HUES6 (cell line): ENCODE results near the gene TMEM174.

ENCODE experiments used
- H3K27ac ChIP-seq: 2 replicates; pipeline ENCODE4 v1.7.0; 2013; ENCODE audit warnings: low read depth, mild to moderate bottlenecking, low read length, inconsistent platforms
- H3K27me3 ChIP-seq: 2 replicates; pipeline ENCODE4 v1.6.1; 2013; ENCODE audit warnings: low read length; ENCODE audit not compliant: control insufficient read depth, insufficient read depth
- H3K36me3 ChIP-seq: 2 replicates; pipeline ENCODE4 v1.6.1; 2013; ENCODE audit warnings: low read length; ENCODE audit not compliant: control insufficient read depth, insufficient read depth
- H3K4me1 ChIP-seq: 2 replicates; pipeline ENCODE4 v1.6.1; 2013; ENCODE audit warnings: low read length; ENCODE audit not compliant: control insufficient read depth, insufficient read depth
- H3K4me3 ChIP-seq: 2 replicates; pipeline ENCODE4 v1.5.1; 2013; ENCODE audit warnings: low read depth, low read length
- H3K9ac ChIP-seq: one replicate; pipeline ENCODE4 v1.6.1; 2013; ENCODE audit warnings: mild to moderate bottlenecking, low read length
- H3K9me3 ChIP-seq: 2 replicates; pipeline ENCODE4 v1.6.1; 2013; ENCODE audit warnings: low read depth, low read length; ENCODE audit not compliant: control insufficient read depth, insufficient read depth

The TMEM174 gene

GRCh38 chr5:73137563-73138530 is 35.1 kb upstream of the TMEM174 start:
- Histone ChIP-seq H3K36me3 (no peaks in the 10 kb centered on the region), H3K9ac (no peak overlapping the region), H3K27ac (no peak overlapping the region), H3K4me3 (no peak overlapping the region), H3K27me3 (0 out of 2 replicates have a peak, but pooled peaks cover 3% of the 10 kb centered on the region), H3K9me3 (no peaks in the 10 kb centered on the region), H3K4me1 (peaks cover 18% of the 10 kb centered on the region)

GRCh38 chr5:73139485-73139884 is 33.5 kb upstream of the TMEM174 start:
- H3K9me3 ChIP-seq: no peaks in the 10 kb centered on the region
- H3K36me3 ChIP-seq: no peaks in the 10 kb centered on the region
- no peak overlapping the region for H3K9ac ChIP-seq
- no peak overlapping the region for H3K27ac ChIP-seq
- peaks cover 18% of the 10 kb centered on the region for H3K4me1 ChIP-seq
- 0 out of 2 replicates have a peak, but pooled peaks cover 3% of the 10 kb centered on the region for H3K27me3 ChIP-seq
- no peak overlapping the region for H3K4me3 ChIP-seq

- H3K27ac ChIP-seq: no peak overlapping the region
- no peaks in the 10 kb centered on the region for H3K9me3 ChIP-seq
- H3K4me3 ChIP-seq: no peak overlapping the region
- H3K36me3 ChIP-seq: no peaks in the 10 kb centered on the region
- H3K9ac ChIP-seq: no peak overlapping the region
- H3K27me3 ChIP-seq: 0 out of 2 replicates have a peak, but pooled peaks cover 3% of the 10 kb centered on the region
- peaks cover 11% of the 10 kb centered on the region for H3K4me1 ChIP-seq
Measured at GRCh38 chr5:73140801-73141200, 32.2 kb upstream of the TMEM174 start.

GRCh38 chr5:73142035-73142434 is 31.0 kb upstream of the TMEM174 start:
- H3K4me1 ChIP-seq: no peaks in the 10 kb centered on the region
- H3K27me3 ChIP-seq: no peaks in the 10 kb centered on the region
- no peaks in the 10 kb centered on the region for H3K36me3 ChIP-seq
- no peaks in the 10 kb centered on the region for H3K9me3 ChIP-seq
- no peak overlapping the region for H3K4me3 ChIP-seq
- H3K27ac ChIP-seq: no peak overlapping the region
- no peak overlapping the region for H3K9ac ChIP-seq

GRCh38 chr5:73143716-73144115 is 29.3 kb upstream of the TMEM174 start:
- H3K4me3 ChIP-seq: no peak overlapping the region
- no peaks in the 10 kb centered on the region for H3K36me3 ChIP-seq
- H3K9me3 ChIP-seq: no peaks in the 10 kb centered on the region
- no peak overlapping the region for H3K27ac ChIP-seq
- no peak overlapping the region for H3K9ac ChIP-seq
- no peaks in the 10 kb centered on the region for H3K4me1 ChIP-seq
- no peaks in the 10 kb centered on the region for H3K27me3 ChIP-seq

- no peak overlapping the region for H3K27ac ChIP-seq
- H3K9me3 ChIP-seq: no peaks in the 10 kb centered on the region
- no peak overlapping the region for H3K4me3 ChIP-seq
- H3K4me1 ChIP-seq: no peaks in the 10 kb centered on the region
- no peaks in the 10 kb centered on the region for H3K27me3 ChIP-seq
- H3K36me3 ChIP-seq: no peaks in the 10 kb centered on the region
- no peak overlapping the region for H3K9ac ChIP-seq
Measured at GRCh38 chr5:73149540-73149939, 23.5 kb upstream of the TMEM174 start.

GRCh38 chr5:73150876-73151275 is 22.1 kb upstream of the TMEM174 start:
- Histone ChIP-seq H3K27ac (no peak overlapping the region), H3K9ac (no peak overlapping the region), H3K4me1 (peaks cover 6% of the 10 kb centered on the region; the same call in 1 of the 2 replicates), H3K27me3 (no peaks in the 10 kb centered on the region), H3K4me3 (no peak overlapping the region), H3K36me3 (no peaks in the 10 kb centered on the region), H3K9me3 (no peaks in the 10 kb centered on the region)

GRCh38 chr5:73151766-73152410 is 21.1 kb upstream of the TMEM174 start:
- Histone ChIP-seq H3K9me3 (no peaks in the 10 kb centered on the region), H3K4me1 (peaks cover 6% of the 10 kb centered on the region; the same call in 1 of the 2 replicates), H3K36me3 (no peaks in the 10 kb centered on the region), H3K27me3 (no peaks in the 10 kb centered on the region), H3K27ac (no peak overlapping the region), H3K4me3 (no peak overlapping the region), H3K9ac (no peak overlapping the region)

- Histone ChIP-seq H3K27ac (no peak overlapping the region), H3K36me3 (no peaks in the 10 kb centered on the region), H3K4me3 (no peak overlapping the region), H3K9ac (no peak overlapping the region), H3K27me3 (no peaks in the 10 kb centered on the region), H3K9me3 (no peaks in the 10 kb centered on the region), H3K4me1 (peaks cover 6% of the 10 kb centered on the region; the same call in 1 of the 2 replicates)
Measured at GRCh38 chr5:73152411-73153388, 20.3 kb upstream of the TMEM174 start.

- Histone ChIP-seq H3K4me1 (peaks cover 6% of the 10 kb centered on the region; the same call in 1 of the 2 replicates), H3K27me3 (no peaks in the 10 kb centered on the region), H3K9me3 (no peaks in the 10 kb centered on the region), H3K27ac (no peak overlapping the region), H3K9ac (no peak overlapping the region), H3K36me3 (no peaks in the 10 kb centered on the region), H3K4me3 (no peak overlapping the region)
Measured at GRCh38 chr5:73153513-73153912, 19.5 kb upstream of the TMEM174 start.
